Bronchial epithelial cell (primary cell): ENCODE data around the gene CD180. TPM values are rescaled to one million over a fixed set of nuclear protein-coding genes. Genes with fewer than 3 reads are reported as not detected.

Experiments
- DNase-seq: peaks from one replicate; pipeline ENCODE4 v3.0.0-alpha.2; 2010; ENCODE audit warnings: low read depth
- FAIRE-seq: peaks from 2 replicates; lab custom pipeline; 2011; peaks lifted over from hg19 to GRCh38; lab: Jason Lieb, UNC
- H3K27me3 ChIP-seq: 2 replicates; pipeline ENCODE4 v1.5.1; 2011; ENCODE audit warnings: low read length; ENCODE audit not compliant: control insufficient read depth, insufficient read depth
- H3K36me3 ChIP-seq: 2 replicates; pipeline ENCODE4 v1.5.1; 2011; ENCODE audit warnings: low read length; ENCODE audit not compliant: control insufficient read depth, insufficient read depth
- H3K4me3 ChIP-seq: 2 replicates; pipeline ENCODE4 v1.5.1; 2011; ENCODE audit warnings: mild to moderate bottlenecking, low read depth, low read length, control low read depth
- CTCF ChIP-seq: IDR thresholded peaks from 2 replicates; pipeline ENCODE4 v1.5.1; 2011; ENCODE audit warnings: mild to moderate bottlenecking, moderate library complexity, low read length, control low read depth, inconsistent platforms; ENCODE audit not compliant: insufficient read depth, severe bottlenecking
- total RNA-seq: library from RNA; depleted of rRNA; stranded (reverse); fragments of >200 nt; gene quantifications from 2 replicates; pipeline ENCODE4 v1.2.1, GENCODE V29; 2014

CD180 gene
- total RNA-seq, 1 donor from 2014 or later: not detected

- H3K27me3 ChIP-seq: no peaks in the 10 kb centered on the region
- no peak overlapping the region for H3K4me3 ChIP-seq
- no peak for FAIRE-seq
- H3K36me3 ChIP-seq: peaks cover 35% of the 10 kb centered on the region
- no peak for TF ChIP-seq CTCF
- DNase-seq: no peak
Measured at GRCh38 chr5:67141644-67142043, 55.0 kb downstream of the CD180 start.

- no peak for FAIRE-seq
- peaks cover 36% of the 10 kb centered on the region for H3K36me3 ChIP-seq
Measured at GRCh38 chr5:67140413-67140812, 56.2 kb downstream of the CD180 start.

GRCh38 chr5:67139030-67139429 lies 57.6 kb downstream of the CD180 start:
- peaks cover 31% of the 10 kb centered on the region for H3K36me3 ChIP-seq
- no peak for TF ChIP-seq CTCF
- DNase-seq (no peak), FAIRE-seq (no peak)
- H3K27me3 ChIP-seq: no peaks in the 10 kb centered on the region
- no peak overlapping the region for H3K4me3 ChIP-seq

More at GRCh38 chr5:67140413-67140812, 56.2 kb downstream of the CD180 start:
- no peak overlapping the region for H3K4me3 ChIP-seq
- H3K27me3 ChIP-seq: no peaks in the 10 kb centered on the region
- DNase-seq: no peak
- TF ChIP-seq CTCF: no peak

- no peak for TF ChIP-seq CTCF
- FAIRE-seq (no peak), DNase-seq (no peak)
- no peak overlapping the region for H3K4me3 ChIP-seq
- H3K36me3 ChIP-seq: peaks cover 26% of the 10 kb centered on the region
- no peaks in the 10 kb centered on the region for H3K27me3 ChIP-seq
Measured at GRCh38 chr5:67135381-67135984, 61.1 kb downstream of the CD180 start.

GRCh38 chr5:67133776-67134175 lies 62.8 kb downstream of the CD180 start:
- H3K36me3 ChIP-seq: peaks cover 24% of the 10 kb centered on the region
- TF ChIP-seq CTCF: no peak
- H3K27me3 ChIP-seq: no peaks in the 10 kb centered on the region
- FAIRE-seq: no peak
- no peak for DNase-seq
- no peak overlapping the region for H3K4me3 ChIP-seq

GRCh38 chr5:67133217-67133616 lies 63.4 kb downstream of the CD180 start:
- TF ChIP-seq CTCF: no peak
- Histone ChIP-seq H3K36me3 (peaks cover 24% of the 10 kb centered on the region), H3K4me3 (no peak overlapping the region), H3K27me3 (no peaks in the 10 kb centered on the region)
- DNase-seq (no peak), FAIRE-seq (no peak)
